WERI-Rb-1 (cell line): ENCODE data around the gene ABHD17C.

ENCODE experiments used
- DNase-seq: peaks from one replicate; pipeline ENCODE4 v3.0.0-alpha.2; 2020
- H3K27ac ChIP-seq: fragments of 250-450 bp; sonication (Bioruptor Pico); 2 replicates; pipeline ENCODE4 v1.5.1; 2020; ENCODE audit warnings: mild to moderate bottlenecking, moderate library complexity
- H3K27me3 ChIP-seq: fragments of 250-450 bp; sonication (Bioruptor Pico); 2 replicates; pipeline ENCODE4 v1.5.1; 2021; ENCODE audit warnings: mild to moderate bottlenecking, low read depth, moderate library complexity; ENCODE audit not compliant: insufficient read depth, severe bottlenecking
- H3K36me3 ChIP-seq: fragments of 250-450 bp; sonication (Bioruptor Pico); 2 replicates; pipeline ENCODE4 v1.5.1; 2020; ENCODE audit warnings: mild to moderate bottlenecking, moderate library complexity
- H3K4me3 ChIP-seq: 2 replicates; pipeline ENCODE4 v1.5.1; 2011; ENCODE audit warnings: low read depth, mild to moderate bottlenecking, control low read depth, low read length
- H3K9me3 ChIP-seq: fragments of 250-450 bp; sonication (Bioruptor Pico); 2 replicates; pipeline ENCODE4 v1.5.1; 2021; ENCODE audit warnings: mild to moderate bottlenecking, moderate library complexity; ENCODE audit not compliant: severe bottlenecking
- CTCF ChIP-seq: IDR thresholded peaks from 2 replicates; pipeline ENCODE4 v1.5.1; 2011; ENCODE audit warnings: low read depth, mild to moderate bottlenecking, control low read depth, inconsistent platforms, low read length

The ABHD17C gene

GRCh38 chr15:80691575-80691974, 3.5 kb upstream of the ABHD17C start:
- H3K27me3 ChIP-seq: no peaks in the 10 kb centered on the region
- no peaks in the 10 kb centered on the region for H3K9me3 ChIP-seq
- DNase-seq: no peak
- H3K27ac ChIP-seq: no peak overlapping the region
- H3K36me3 ChIP-seq: no peaks in the 10 kb centered on the region
- H3K4me3 ChIP-seq: no peak overlapping the region
- no peak for TF ChIP-seq CTCF

GRCh38 chr15:80693682-80694610, 1.2 kb upstream of the ABHD17C start:
- no peaks in the 10 kb centered on the region for H3K9me3 ChIP-seq
- H3K27ac ChIP-seq: no peak overlapping the region
- DNase-seq: no peak
- no peak for TF ChIP-seq CTCF
- H3K4me3 ChIP-seq: peak overlapping the region; percentile 64
- H3K27me3 ChIP-seq: no peaks in the 10 kb centered on the region
- H3K36me3 ChIP-seq: no peaks in the 10 kb centered on the region; the same call in 1 of the 2 replicates

- no peak for TF ChIP-seq CTCF
- DNase-seq: no peak
- no peaks in the 10 kb centered on the region for H3K27me3 ChIP-seq
- no peak overlapping the region; the same call in 1 of the 2 replicates for H3K27ac ChIP-seq
- peak overlapping the region; percentile 64 for H3K4me3 ChIP-seq
- H3K36me3 ChIP-seq: no peaks in the 10 kb centered on the region; the same call in 1 of the 2 replicates
- no peaks in the 10 kb centered on the region for H3K9me3 ChIP-seq
Measured at GRCh38 chr15:80694611-80695098, 455 bp upstream of the ABHD17C start.

GRCh38 chr15:80695911-80696661, 976 bp downstream of the ABHD17C start:
- DNase-seq: no peak
- Histone ChIP-seq H3K27me3 (no peaks in the 10 kb centered on the region), H3K36me3 (no peaks in the 10 kb centered on the region; the same call in 1 of the 2 replicates), H3K4me3 (peak overlapping the region; percentile 56), H3K9me3 (no peaks in the 10 kb centered on the region), H3K27ac (no peak overlapping the region)
- peak; percentile 26; the same call in 1 of the 2 replicates for TF ChIP-seq CTCF

GRCh38 chr15:80697075-80697685, 2.1 kb downstream of the ABHD17C start:
- H3K9me3 ChIP-seq: no peaks in the 10 kb centered on the region
- no peak overlapping the region for H3K27ac ChIP-seq
- no peaks in the 10 kb centered on the region for H3K27me3 ChIP-seq
- DNase-seq: no peak
- no peak for TF ChIP-seq CTCF
- H3K36me3 ChIP-seq: no peaks in the 10 kb centered on the region; the same call in 1 of the 2 replicates
- H3K4me3 ChIP-seq: no peak overlapping the region
